IMR-90 (cell line): ENCODE measurements around the gene PDLIM5. TPM values are rescaled to one million over a fixed set of nuclear protein-coding genes. Genes with fewer than 3 reads are reported as not detected.

Experiments used
- ATAC-seq: fragments of 200-7000 bp; cut with Tn5 transposase; 2 replicates; pipeline ENCODE4 v1.9.1; 2020; ENCODE audit warnings: low read depth, mild to moderate bottlenecking, moderate library complexity
- BruUV-seq: library from RNA; stranded (reverse); fragments of 400-500 nt; replicated peaks from 2 replicates; lab custom pipeline; 2021; lab: Mats Ljungman, UMichigan
- CTCF ChIA-PET: fragments of 300-600 bp; formaldehyde crosslinking; extraction: SDS; loops from one replicate; lab custom pipeline; 2021; ENCODE audit warnings: antibody characterized with exemption; lab: Yijun Ruan, JAX
- POLR2A ChIA-PET: fragments of 300-600 bp; sonication (Branson Sonifier 250); formaldehyde crosslinking; loops from one replicate; lab custom pipeline; 2022; ENCODE audit warnings: antibody characterized with exemption; ENCODE audit not compliant: unreplicated experiment; lab: Charles Lee
- DNase-seq: peaks from one replicate; pipeline ENCODE4 v3.0.0; 2013
- H2AFZ ChIP-seq: replicated peaks from 2 replicates; pipeline ENCODE3; 2013; ENCODE audit warnings: low read length, mild to moderate bottlenecking; ENCODE audit not compliant: poor library complexity
- H2AK5ac ChIP-seq: 2 replicates; pipeline ENCODE4 v1.6.1; 2013; ENCODE audit warnings: low read depth, low read length, inconsistent platforms
- H2AK9ac ChIP-seq: replicated peaks from 2 replicates; pipeline ENCODE3; 2013; ENCODE audit warnings: mild to moderate bottlenecking, low read depth, low read length, moderate library complexity; ENCODE audit not compliant: poor library complexity
- H2BK120ac ChIP-seq: 2 replicates; pipeline ENCODE4 v1.6.1; 2013; ENCODE audit warnings: low read depth, low read length, inconsistent platforms
- H2BK15ac ChIP-seq: 3 replicates; pipeline ENCODE4 v1.6.1; 2013; ENCODE audit warnings: low read depth, low read length, inconsistent platforms
- H2BK20ac ChIP-seq: 2 replicates; pipeline ENCODE4 v1.6.1; 2013; ENCODE audit warnings: low read depth, mild to moderate bottlenecking, inconsistent platforms, low read length, moderate library complexity
- H2BK5ac ChIP-seq: 2 replicates; pipeline ENCODE4 v1.6.1; 2013; ENCODE audit warnings: mild to moderate bottlenecking, low read depth, low read length, inconsistent platforms; ENCODE audit not compliant: poor library complexity, severe bottlenecking
- H3K14ac ChIP-seq: replicated peaks from 2 replicates; pipeline ENCODE4 v1.6.1; 2013; ENCODE audit warnings: low read depth, low read length, inconsistent platforms
- H3K18ac ChIP-seq: 2 replicates; pipeline ENCODE4 v1.6.1; 2013; ENCODE audit warnings: low read depth, low read length, control low read depth
- H3K23ac ChIP-seq: 2 replicates; pipeline ENCODE4 v1.6.1; 2013; ENCODE audit warnings: low read depth, low read length, inconsistent platforms
- H3K27ac ChIP-seq: 2 replicates; pipeline ENCODE4 v1.5.1; 2013; ENCODE audit warnings: mild to moderate bottlenecking, control low read depth, low read length; ENCODE audit not compliant: insufficient read depth
- H3K27me3 ChIP-seq: 2 replicates; pipeline ENCODE4 v1.6.1; 2013; ENCODE audit warnings: low read length; ENCODE audit not compliant: control insufficient read depth, insufficient read depth
- H3K36me3 ChIP-seq: 2 replicates; pipeline ENCODE4 v1.6.1; 2013; ENCODE audit warnings: low read length, mixed read lengths; ENCODE audit not compliant: control insufficient read depth, insufficient read depth
- H3K4ac ChIP-seq: 2 replicates; pipeline ENCODE4 v1.6.1; 2013; ENCODE audit warnings: low read depth, low read length, inconsistent platforms
- H3K4me1 ChIP-seq: 2 replicates; pipeline ENCODE4 v1.6.1; 2013; ENCODE audit warnings: low read length, mixed read lengths; ENCODE audit not compliant: control insufficient read depth, insufficient read depth
- H3K4me2 ChIP-seq: 2 replicates; pipeline ENCODE4 v1.6.1; 2013; ENCODE audit warnings: low read depth, mild to moderate bottlenecking, control low read depth, low read length, moderate library complexity
- H3K4me3 ChIP-seq: 2 replicates; pipeline ENCODE4 v1.5.1; 2013; ENCODE audit warnings: low read depth, mild to moderate bottlenecking, control low read depth, low read length, moderate library complexity; ENCODE audit not compliant: insufficient read depth
- H3K56ac ChIP-seq: 2 replicates; pipeline ENCODE4 v1.6.1; 2013; ENCODE audit warnings: low read length, inconsistent platforms; ENCODE audit not compliant: insufficient read depth; ENCODE audit errors: extremely low read depth
- H3K79me1 ChIP-seq, 2 experiments: 2 replicates each; pipeline ENCODE4 v1.6.1; 2013; ENCODE audit warnings: low read length in 2 of 2, inconsistent platforms in 1 of 2, low read depth in 1 of 2
- H3K9ac ChIP-seq: 2 replicates; pipeline ENCODE4 v1.6.1; 2013; ENCODE audit warnings: low read depth, low read length, control low read depth
- H3K9me1 ChIP-seq: 2 replicates; pipeline ENCODE4 v1.6.1; 2013; ENCODE audit warnings: low read length, inconsistent platforms; ENCODE audit not compliant: insufficient read depth
- H3K9me3 ChIP-seq: 2 replicates; pipeline ENCODE4 v1.6.1; 2013; ENCODE audit warnings: low read length; ENCODE audit not compliant: control insufficient read depth, insufficient read depth
- H4K20me1 ChIP-seq: 2 replicates; pipeline ENCODE4 v1.6.1; 2013; ENCODE audit warnings: low read length, inconsistent platforms; ENCODE audit not compliant: insufficient read depth
- H4K5ac ChIP-seq: 2 replicates; pipeline ENCODE4 v1.6.1; 2013; ENCODE audit warnings: mild to moderate bottlenecking, low read depth, low read length, control low read depth
- H4K8ac ChIP-seq, 2 experiments: 2 replicates each; pipeline ENCODE4 v1.6.1; 2013; ENCODE audit warnings: low read depth in 2 of 2, low read length in 2 of 2, control low read depth in 1 of 2, inconsistent platforms in 1 of 2
- H4K91ac ChIP-seq: 2 replicates; pipeline ENCODE4 v1.6.1; 2013; ENCODE audit warnings: low read depth, low read length, inconsistent platforms; ENCODE audit not compliant: insufficient read depth
- CEBPB ChIP-seq: IDR thresholded peaks from 2 replicates; pipeline ENCODE4 v1.6.1; 2012; ENCODE audit warnings: low read depth, low read length, improper control_type of control experiment
- CHD1 ChIP-seq: IDR thresholded peaks from 2 replicates; pipeline ENCODE4 v1.6.1; 2012; ENCODE audit warnings: low read depth, low read length, improper control_type of control experiment
- FOS ChIP-seq: fragments of 150-350 bp; IDR thresholded peaks from 2 replicates; pipeline ENCODE4 v1.6.1; 2016; ENCODE audit warnings: low read depth, low read length
- MAFK ChIP-seq: IDR thresholded peaks from 2 replicates; pipeline ENCODE4 v1.6.1; 2012; ENCODE audit warnings: low read depth, low read length, improper control_type of control experiment
- MAZ ChIP-seq: IDR thresholded peaks from 2 replicates; pipeline ENCODE4 v1.6.1; 2012; ENCODE audit warnings: low read depth, mild to moderate bottlenecking, low read length, improper control_type of control experiment, moderate library complexity, borderline replicate concordance
- MXI1 ChIP-seq: IDR thresholded peaks from 2 replicates; pipeline ENCODE4 v1.6.1; 2012; ENCODE audit warnings: low read depth, mild to moderate bottlenecking, low read length, moderate library complexity, borderline replicate concordance
- NFE2L2 ChIP-seq: fragments of 150-350 bp; IDR thresholded peaks from 2 replicates; pipeline ENCODE4 v1.6.1; 2016; ENCODE audit warnings: low read depth, mild to moderate bottlenecking, low read length
- POLR2A ChIP-seq: IDR thresholded peaks from 2 replicates; pipeline ENCODE4 v1.6.1; 2012; ENCODE audit warnings: mild to moderate bottlenecking, low read depth, low read length
- RAD21 ChIP-seq: IDR thresholded peaks from 2 replicates; pipeline ENCODE4 v1.6.1; 2012; ENCODE audit warnings: low read length, improper control_type of control experiment
- RCOR1 ChIP-seq: IDR thresholded peaks from 2 replicates; pipeline ENCODE4 v1.6.1; 2012; ENCODE audit warnings: mild to moderate bottlenecking, low read length, improper control_type of control experiment; ENCODE audit not compliant: insufficient replicate concordance
- RFX5 ChIP-seq: IDR thresholded peaks from 2 replicates; pipeline ENCODE4 v1.8.0; 2012; ENCODE audit warnings: low read depth, mild to moderate bottlenecking, low read length, moderate library complexity
- SMC3 ChIP-seq: fragments of 150-350 bp; IDR thresholded peaks from 2 replicates; pipeline ENCODE4 v1.6.1; 2016; ENCODE audit warnings: low read depth, mild to moderate bottlenecking, antibody characterized with exemption, low read length, moderate library complexity
- WGBS, 2 experiments: methylation state at CpG; one replicate each; pipeline versions ENCODE4 v1.1.5 to v1.1.7; 2013; ENCODE audit warnings: missing lambda C conversion rate in 2 of 2; ENCODE audit not compliant: insufficient read length in 1 of 2; ENCODE audit errors: extremely low coverage in 2 of 2; 5-methylcytosine and 5-hydroxymethylcytosine counted together
- dilution Hi-C: fragments of 300-500 bp; cut with HindIII; formaldehyde crosslinking; loops from one replicate; pipeline ENCODE4 v1.14.3; 2018; ENCODE audit warnings: low sequenced_read_pairs; ENCODE audit not compliant: unreplicated experiment
- in situ Hi-C: fragments of 300-500 bp; cut with MboI; formaldehyde crosslinking; loops from 3 replicates; pipeline ENCODE4 v1.14.3; 2019; ENCODE audit warnings: low sequenced_read_pairs, inconsistent platforms, mixed read lengths
- intact Hi-C: fragments of 100-400 bp; cut with micrococcal nuclease; formaldehyde crosslinking; loops from 2 replicates; pipeline ENCODE4 v1.10.0; 2022
- polyA plus RNA-seq, 3 experiments: library from polyadenylated mRNA; depleted of rRNA; stranded (reverse); fragments of >200 nt; gene quantifications; 2 replicates each; pipeline ENCODE4 v1.2.3, GENCODE V29; 2012; ENCODE audit warnings: low replicate concordance in 1 of 3
- total RNA-seq: library from RNA; depleted of rRNA; stranded (reverse); fragments of >200 nt; gene quantifications from 2 replicates; pipeline ENCODE4 v1.2.3, GENCODE V29; 2012
- TF ChIP-seq, protein P1 (sequence below): conservative IDR thresholded peaks from 2 replicates; pipeline ENCODE4 v1.5.1; 2012; ENCODE audit warnings: mild to moderate bottlenecking, low read depth, low read length, improper control_type of control experiment

Gene PDLIM5
- total and polyA plus RNA-seq, 2 of the 4 experiments (the other 2 are of a cell fraction), result 96.5 to 188 TPM

DNA sequence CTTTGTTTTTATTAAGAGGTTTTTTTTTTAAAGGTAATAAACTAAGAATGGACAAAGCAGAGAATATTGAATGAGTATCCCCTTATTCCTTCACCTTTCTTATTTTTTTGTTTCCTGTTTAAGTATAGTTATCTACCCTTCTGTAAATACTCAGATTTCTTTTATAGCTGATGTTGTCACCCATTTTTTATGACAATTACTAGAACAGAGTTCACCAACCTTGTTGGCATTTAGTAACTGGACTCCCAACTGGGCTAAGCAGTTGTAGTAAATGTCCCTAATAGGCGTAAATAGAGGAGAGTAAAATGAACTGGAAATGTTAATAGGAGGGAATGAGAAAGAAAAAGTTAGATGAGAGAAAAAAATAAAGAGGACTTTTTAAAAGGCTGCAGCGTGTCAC is 9.8 kb downstream of the PDLIM5 start:
- 100% methylated on average over 1 of the region's 2 CpGs for WGBS, 2 experiments
- Histone ChIP-seq H2BK15ac (no peak overlapping the region), H4K5ac (no peak overlapping the region), H2AFZ (no peak overlapping the region), H3K18ac (no peak overlapping the region), H3K9ac (no peak overlapping the region), H4K20me1 (peaks cover 38% of the 10 kb centered on the region), H3K4me2 (no peak overlapping the region), H3K4ac (no peak overlapping the region), H2BK5ac (no peak overlapping the region), H4K91ac (no peak overlapping the region), H3K9me1 (peaks cover 13% of the 10 kb centered on the region), H3K56ac (no peak overlapping the region), H2AK5ac (no peak overlapping the region), H3K79me1 (peaks cover 14 to 57% of the 10 kb centered on the region in 2 experiments), H3K27ac (no peak overlapping the region), H3K9me3 (no peaks in the 10 kb centered on the region), H4K8ac (no peak overlapping the region), H3K36me3 (peaks cover 3% of the 10 kb centered on the region; the same call in 1 of the 2 replicates), H3K4me1 (peaks cover 6% of the 10 kb centered on the region), H2BK20ac (no peak overlapping the region), H3K23ac (0 out of 2 replicates have a peak overlapping the region, but pooled peaks have one; percentile 32), H2AK9ac (no peak overlapping the region), H2BK120ac (no peak overlapping the region), H3K4me3 (no peak overlapping the region), H3K14ac (no peak overlapping the region), H3K27me3 (no peaks in the 10 kb centered on the region)
- TF ChIP-seq NFE2L2 (no peak), MXI1 (no peak), CEBPB (no peak), MAFK (no peak), POLR2A (no peak), SMC3 (no peak), RCOR1 (no peak), MAZ (no peak), CHD1 (no peak), RFX5 (no peak), FOS (no peak), RAD21 (no peak)
- TF ChIP-seq, protein P1, sequence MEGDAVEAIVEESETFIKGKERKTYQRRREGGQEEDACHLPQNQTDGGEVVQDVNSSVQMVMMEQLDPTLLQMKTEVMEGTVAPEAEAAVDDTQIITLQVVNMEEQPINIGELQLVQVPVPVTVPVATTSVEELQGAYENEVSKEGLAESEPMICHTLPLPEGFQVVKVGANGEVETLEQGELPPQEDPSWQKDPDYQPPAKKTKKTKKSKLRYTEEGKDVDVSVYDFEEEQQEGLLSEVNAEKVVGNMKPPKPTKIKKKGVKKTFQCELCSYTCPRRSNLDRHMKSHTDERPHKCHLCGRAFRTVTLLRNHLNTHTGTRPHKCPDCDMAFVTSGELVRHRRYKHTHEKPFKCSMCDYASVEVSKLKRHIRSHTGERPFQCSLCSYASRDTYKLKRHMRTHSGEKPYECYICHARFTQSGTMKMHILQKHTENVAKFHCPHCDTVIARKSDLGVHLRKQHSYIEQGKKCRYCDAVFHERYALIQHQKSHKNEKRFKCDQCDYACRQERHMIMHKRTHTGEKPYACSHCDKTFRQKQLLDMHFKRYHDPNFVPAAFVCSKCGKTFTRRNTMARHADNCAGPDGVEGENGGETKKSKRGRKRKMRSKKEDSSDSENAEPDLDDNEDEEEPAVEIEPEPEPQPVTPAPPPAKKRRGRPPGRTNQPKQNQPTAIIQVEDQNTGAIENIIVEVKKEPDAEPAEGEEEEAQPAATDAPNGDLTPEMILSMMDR, result no peak
- intact Hi-C loops (no loop called here), in situ Hi-C loops (no loop called here), dilution Hi-C loops (no loop called here)
- CTCF ChIA-PET, result no interaction called here
- DNase-seq (no peak), ATAC-seq (no peak)
- BruUV-seq, result no TSS peak
- POLR2A ChIA-PET, result interaction anchor here (0.5 kb wide), 1 partner anchor 173 kb away, joined by 3 read pairs; no protein-coding TSS in a partner anchor
